GDM1 (cell line): ENCODE results near the gene SDK2.

Experiments used
- DNase-seq: peaks from one replicate; lab custom pipeline; 2025; lab: John Stamatoyannopoulos, UW

Gene SDK2

DNA sequence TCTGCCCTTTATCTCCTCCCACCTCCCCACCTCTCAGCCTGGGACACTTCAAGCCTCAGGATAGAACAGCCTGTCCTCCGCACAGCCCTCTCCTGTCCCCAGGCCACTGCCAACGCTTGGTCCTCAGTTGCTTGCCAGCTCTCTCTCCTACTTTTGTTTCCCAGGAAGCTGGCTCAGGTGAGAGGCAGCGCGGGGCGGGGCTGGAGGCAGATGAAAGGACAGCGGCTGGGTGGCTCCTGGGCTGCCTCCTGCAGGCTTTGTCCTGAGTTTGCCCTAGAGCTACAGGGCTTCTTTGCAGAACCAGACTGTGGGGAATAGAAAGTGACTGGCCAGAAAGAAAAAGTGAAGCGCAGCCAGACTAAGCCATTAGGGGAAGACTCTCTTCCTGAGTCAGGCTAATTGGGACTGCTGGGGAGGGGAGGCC, 284.2 kb downstream of the SDK2 start:
- no peak for DNase-seq

DNA sequence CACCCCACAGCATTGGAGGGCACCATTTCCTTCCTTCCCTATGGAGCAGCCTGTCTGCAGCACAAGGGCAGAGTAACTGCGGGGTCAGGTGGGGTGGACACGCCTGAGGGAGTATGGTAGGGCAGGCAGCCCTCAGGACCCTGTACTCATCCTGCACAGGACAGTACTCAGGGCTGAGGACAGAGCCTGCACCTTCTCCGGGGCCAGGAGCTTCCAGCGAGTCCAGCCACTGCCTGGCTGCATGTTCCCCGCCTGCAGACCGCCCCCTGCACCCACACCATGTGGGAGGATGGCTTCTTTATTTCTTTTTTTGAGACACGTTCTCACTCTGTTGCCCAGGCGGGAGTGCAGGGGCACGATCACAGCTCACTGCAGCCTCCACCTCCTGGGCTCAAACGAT, 284.9 kb downstream of the SDK2 start:
- DNase-seq = no peak

DNA sequence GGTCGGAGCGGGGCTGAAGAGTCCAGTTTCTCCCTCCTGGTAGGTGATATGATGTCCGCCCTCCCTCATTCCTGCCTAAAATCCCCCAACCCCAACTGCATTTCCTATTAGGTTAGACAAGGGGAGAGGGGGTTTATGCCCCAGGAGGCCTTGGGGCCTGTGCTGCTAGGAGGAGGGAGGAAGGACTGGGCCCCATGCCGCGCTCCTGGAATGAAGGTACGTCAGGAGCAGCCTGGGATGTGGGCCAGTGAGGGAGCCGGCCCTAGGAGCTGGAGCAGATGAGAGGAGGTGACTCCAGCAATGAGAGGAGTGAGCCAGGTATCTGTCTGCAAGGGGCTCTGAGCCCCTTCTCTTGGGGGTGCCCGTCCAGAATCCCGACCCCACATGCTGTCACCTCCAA, 285.6 kb downstream of the SDK2 start:
- no peak for DNase-seq

DNA sequence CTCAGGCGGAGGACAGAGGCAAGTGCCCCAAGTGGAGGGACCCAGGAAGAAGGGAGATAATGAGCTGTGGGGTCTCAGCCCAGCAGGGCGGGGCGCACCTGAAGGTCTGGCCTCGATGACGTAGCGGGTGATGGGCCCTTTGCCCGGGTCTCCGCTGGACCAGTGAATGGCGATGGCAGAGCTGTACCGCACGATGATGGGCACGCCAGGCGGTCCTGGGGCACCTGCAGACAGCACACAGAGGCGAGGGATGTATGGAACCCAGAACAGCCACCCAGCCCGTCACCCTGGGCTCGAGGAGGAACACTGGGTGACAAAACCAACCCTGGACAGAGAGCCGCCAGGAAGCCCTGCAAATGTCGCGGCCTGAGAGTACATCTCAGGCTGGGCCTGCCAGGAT, 286.3 kb downstream of the SDK2 start:
- no peak for DNase-seq

DNA sequence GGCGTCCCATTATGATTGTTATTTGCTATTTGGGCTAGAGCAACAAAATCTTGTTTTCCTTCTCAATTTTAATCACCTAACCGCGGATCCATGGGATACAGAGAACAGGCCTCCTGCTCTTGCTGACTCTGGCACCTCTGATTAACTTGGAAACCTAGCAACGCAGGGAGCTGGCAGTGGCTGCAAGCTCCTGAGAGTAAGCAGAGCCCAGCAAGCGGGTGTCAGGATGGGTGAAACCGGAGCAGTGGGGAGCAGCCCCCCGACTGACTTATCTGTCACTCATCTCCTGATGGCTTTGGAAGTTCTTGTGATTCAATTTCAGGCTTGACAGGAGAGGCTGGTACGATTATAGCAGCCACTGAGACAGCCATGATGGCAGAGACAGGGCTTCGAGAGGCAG, 286.9 kb downstream of the SDK2 start:
- DNase-seq = no peak

DNA sequence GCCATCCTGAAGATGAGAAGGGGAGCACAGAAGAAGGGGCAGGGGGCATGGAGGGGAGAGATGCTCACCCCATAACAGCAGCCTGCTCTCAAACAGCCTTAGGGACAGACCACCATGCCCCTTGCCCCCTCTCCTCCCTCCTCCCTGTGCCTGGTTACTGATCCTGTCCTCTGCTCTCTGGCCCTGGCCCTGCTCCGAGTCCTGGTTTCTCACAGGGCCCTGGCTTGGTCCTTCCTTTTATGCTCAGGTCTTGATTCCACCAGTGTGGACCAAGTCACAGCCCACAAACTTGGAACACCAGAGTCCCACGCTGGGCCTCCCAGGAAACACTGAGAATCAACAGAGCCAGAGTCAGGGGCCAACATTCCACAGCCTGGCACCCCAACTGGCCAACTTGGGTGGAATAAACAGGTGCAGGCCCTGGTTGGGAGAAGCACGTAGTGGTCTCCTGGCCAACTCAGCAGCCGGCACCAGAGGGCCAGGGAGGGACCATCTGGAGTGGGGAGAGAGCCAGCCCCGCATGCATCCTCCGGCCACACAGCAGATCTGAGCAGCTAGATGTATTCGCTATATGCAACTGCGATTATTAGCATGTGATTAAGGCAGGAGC, 287.6 kb downstream of the SDK2 start:
- DNase-seq = no peak

DNA sequence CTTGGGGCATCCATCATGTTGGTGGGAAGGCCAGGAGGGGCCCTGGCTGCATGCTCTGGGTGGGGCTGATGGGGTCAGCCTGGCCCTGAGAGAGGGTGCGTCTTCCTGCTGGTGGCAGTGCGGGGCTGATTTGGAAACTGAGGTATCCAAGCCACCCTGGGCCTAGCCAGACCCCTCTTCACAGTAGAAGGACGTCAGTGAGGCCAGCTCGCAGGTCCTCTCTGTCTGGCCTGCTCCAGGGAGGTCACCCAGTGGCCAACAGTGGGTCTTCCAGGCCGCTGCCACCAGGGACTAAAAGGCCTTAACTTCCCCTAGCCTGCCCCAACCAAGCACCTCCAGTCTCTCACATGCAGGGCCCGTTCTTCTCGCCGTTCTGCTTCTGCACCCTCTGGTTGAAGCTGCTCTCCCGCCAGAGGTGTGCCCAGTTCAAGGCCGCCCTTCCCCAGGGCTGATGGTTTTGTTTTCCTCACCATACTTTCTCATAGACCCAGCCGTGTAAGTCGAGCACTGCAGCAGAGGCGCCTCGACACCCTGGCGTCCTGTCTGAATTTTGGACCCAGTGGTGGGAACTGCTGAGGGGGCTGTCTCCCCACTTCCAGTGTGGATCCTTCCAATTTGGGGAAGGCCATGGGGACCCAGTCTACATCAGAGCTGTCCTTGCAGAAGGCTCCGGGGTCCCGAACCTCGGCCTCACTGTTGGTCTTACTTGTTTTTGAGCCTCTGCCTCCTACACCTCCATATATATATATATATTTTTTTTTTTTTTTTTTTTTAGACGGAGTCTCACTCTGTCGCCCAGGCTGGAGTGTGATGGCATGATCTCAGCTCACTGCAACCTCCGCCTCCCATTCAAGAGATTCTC, 289.6 kb downstream of the SDK2 start:
- no peak for DNase-seq

DNA sequence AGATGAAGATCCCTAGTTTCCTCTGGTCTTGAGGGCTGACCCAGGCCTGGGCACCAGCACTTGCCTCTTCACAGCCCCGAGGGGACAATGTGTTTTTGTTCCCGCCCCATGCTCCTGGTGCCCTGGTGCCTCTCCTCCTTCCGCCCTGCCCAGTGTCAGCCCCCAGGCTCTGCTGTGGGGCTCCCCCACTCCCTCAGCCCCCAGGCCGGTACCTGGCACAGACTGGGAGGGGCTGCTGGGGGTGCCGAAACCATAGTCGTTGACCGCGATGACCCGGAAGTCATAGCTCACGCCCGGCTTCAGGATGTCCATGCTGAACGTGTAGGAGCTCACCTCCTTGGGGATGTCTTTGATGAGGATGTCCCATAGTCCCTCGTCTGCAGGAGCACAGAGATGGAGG, 292.0 kb downstream of the SDK2 start:
- no peak for DNase-seq

DNA sequence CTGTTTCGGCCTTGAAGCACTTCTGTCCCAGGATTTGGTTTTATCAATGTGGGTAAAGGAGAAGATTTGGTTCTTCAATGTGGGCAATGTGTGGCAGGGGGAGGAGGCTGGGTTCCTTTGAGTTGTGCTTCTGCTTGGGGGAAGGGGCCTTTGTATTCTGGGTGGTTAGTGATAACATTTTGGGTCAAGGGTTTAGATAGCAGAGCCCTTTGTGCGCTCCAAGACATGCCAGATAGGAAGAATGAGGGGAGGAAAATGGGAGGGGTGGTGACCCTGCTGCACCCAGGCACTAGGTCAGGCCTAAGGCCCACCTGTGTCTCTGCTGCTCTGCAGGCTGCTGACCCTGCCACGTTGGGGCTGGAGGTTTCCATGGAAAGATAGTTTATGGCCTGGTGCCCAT, 292.5 kb downstream of the SDK2 start:
- DNase-seq = no peak

DNA sequence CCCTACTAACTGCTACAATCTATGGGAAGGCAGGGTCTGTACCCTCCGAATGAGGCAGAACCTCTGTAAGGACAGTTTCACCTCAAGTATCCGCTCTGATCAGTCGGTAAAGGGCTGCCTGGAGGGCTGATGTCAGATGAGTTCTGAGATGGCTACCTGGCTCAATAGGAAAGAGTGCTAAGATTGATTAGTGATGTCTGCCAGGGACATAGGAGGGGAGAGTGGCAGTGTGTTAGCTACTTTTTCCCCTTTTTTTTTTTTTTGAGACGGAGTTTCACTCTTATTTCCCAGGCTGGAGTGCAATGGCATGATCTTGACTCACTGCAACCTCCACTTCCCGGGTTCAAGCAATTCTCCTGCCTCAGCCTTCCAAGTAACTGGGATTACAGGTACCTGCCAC, 293.4 kb downstream of the SDK2 start:
- no peak for DNase-seq

DNA sequence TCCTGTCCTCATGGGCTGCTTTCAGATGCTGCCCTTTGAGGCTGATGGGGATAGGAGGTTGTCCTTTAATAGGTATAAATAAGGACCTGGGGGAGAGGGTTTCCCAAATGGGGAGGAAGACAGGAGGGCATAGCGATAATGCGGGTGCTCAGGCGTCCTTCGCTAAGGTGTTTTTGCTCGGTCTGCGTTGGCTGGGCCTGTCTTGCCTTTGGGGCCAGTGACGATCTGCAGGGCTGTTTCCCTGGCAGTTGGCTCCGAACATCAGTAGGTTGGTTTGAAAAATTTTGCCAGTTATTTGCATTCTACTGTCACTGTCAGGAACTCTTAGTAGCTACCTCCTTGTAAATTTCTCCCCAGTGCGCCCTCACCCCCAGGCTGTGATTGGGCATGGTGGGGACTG, 294.6 kb downstream of the SDK2 start:
- DNase-seq = no peak

DNA sequence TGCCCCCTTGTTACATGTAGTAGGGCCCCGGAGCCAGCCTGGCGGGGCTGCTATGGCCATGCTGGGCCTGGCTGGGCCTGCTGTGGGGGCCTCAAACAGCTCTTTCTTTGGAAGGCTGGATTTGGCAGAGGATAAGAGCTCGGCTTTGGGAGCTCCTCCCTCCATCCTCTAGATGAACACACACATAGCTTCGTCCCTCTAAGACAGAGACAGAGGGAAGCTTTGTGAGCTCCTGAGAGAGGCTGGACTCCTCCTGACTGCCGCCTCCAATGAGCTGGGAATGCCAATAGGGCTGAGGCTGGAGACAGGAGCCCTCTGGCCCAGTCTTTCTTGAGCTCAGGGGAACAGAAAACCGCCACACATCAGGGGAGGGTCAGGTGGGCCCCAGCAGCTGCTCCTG, 295.1 kb downstream of the SDK2 start:
- DNase-seq = no peak

DNA sequence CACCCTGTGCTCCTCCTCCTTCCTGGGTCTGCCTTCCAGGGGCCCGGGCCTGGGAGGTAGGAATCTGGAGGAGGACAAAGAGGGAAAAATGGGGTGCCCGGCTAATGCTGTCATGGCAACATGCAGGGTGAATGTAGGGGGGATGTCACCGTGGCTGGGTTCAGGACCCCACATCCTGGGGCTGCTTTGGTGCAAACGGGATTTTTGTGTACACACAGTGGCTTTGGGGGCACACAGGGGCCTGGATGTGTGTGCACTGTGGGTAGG, 295.5 kb downstream of the SDK2 start:
- DNase-seq = no peak

DNA sequence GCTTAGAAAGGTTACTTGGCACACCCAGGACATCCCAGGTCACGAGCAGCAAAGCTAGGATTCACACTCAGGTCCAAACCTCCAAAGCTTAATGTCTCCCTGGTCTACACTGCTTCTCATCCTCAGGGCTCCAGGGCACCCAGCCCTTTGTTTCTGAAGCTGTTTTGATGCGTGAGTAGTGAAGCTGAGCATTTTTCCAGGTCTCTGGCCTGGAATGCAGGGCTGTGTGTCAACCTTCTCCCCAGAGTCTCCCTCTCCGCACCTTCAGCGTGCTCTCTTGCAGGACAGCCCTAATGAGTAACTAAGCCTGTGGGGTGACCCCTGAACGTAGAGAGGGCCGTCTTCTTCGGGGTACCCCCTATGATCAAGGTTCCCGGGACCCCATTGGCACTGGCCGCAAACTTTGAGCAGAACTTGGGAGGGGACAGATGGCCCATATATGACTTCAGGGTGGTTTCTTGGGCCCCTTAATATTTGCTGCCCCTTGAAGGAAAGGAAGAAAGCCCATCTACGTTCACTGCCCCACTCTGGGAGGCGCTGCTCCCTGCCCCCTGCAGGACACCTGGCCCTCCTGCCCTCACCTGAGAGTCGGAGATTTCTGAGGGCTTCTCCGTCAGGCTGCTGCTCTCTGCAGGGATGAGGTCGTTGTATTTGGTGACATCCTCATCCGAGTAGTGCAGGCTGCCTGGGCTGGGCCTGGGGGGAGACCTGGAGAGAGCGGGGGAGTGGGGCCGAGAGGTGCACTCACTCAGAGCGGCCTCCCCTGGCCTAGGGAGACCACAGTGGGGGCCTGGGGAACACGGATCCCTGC, 296.0 kb downstream of the SDK2 start:
- no peak for DNase-seq

DNA sequence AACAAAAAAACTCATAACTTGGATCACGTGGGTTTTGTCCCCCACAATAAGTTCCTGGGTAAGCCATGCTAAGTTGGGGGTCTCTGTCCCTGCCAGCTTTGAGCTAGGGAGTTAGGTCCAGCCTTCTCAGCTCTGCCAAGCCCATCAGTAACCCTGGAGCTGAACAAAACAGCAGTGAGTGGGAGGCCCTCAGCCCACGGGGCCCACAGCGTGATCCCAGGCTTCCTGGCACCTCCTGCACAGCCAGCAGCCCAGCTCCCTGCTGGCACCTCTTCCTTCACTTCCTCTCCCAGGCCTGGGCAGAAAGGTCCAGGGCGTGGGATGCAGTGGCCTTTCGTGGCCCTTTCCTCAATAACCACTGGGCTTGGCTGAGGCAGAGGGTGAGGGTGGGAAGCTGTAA, 296.9 kb downstream of the SDK2 start:
- no peak for DNase-seq

DNA sequence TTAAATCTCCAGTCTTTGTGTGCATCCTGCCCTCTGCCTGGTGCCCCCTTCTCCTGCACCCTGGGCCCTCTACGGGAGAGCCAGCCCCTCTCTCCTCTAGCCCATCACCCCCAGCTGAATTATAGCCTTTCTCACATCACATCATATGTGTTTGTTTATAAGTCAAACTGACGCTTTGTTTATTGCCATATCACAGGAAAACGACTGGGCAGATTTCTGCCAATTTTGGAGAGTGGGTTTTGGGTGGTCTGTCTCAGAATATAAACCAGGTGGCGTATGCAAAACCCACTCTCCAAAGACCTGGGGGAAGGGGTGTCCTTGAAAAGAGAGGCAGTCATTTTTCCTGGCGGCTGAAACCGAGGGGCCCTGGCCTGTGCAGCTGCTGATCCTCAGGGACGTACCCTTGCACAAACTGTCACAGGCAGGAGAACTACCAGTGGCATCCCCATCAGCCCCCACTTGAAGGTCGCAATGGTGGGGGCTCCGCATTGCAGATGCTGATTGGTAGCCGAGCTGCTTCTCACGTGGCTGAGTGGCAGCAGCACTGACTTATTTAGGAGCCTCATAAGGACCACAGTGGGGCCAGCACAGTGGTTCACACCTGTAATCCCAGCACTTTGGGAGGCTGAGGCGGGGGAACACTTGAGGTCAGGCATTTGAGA, 297.6 kb downstream of the SDK2 start:
- no peak for DNase-seq

DNA sequence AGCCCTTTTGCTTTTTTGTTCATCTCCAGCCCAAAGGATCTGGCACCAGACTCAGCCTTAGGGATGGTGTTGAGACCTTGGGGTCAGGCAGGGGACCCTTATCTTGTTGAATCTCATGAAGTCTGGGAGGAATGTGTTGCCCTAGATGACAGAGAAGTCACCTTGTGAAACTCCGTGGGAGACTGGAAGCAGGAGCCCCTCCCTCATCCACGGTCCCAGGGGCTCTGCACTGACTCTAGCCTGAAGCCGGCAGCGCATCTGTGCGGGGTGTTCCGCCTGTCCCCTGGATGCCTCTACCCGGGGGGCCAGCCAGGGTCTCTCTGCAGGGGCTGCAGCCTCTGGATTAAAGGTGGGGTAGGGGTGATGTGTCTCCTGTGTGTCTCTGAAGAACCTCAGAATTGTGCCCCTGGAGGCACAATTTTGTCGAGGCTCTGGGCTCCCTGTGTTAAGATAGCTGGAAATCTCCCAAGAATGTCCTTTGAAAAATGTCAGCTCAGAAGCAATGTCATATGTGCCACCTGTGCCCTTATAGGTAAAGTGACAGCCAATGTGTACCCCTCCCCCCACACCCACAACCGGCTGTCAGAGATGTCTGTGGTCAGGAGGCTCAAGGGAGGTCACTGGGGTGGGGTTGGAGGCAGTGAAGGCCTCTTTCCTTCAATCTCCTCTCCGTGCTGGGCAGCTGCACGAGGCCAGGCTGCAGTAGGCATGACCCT, 300.3 kb downstream of the SDK2 start:
- DNase-seq = no peak

DNA sequence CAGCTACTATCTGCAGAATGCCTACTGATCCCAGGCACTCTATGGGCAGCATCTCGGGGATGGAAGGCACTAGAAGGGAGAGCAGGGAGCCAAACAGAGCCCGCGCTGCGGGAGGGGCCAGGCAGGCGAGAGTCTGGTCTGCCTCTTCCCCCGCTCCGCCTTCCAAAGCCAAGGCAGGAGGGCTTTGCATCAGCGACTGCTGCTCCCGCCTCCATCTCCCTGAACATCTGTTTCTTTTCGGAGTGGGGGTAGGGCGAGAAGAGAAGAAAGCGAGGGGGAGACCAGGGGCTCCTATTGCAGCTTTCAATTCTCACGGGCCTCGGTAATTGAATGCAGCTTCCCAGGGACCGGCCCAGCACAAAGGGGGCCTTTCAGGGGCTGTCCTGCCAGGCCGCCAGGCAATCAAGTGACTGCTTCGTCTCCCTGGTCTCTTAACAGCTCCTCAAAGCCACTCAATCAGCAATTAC, 301.0 kb downstream of the SDK2 start:
- DNase-seq = no peak

DNA sequence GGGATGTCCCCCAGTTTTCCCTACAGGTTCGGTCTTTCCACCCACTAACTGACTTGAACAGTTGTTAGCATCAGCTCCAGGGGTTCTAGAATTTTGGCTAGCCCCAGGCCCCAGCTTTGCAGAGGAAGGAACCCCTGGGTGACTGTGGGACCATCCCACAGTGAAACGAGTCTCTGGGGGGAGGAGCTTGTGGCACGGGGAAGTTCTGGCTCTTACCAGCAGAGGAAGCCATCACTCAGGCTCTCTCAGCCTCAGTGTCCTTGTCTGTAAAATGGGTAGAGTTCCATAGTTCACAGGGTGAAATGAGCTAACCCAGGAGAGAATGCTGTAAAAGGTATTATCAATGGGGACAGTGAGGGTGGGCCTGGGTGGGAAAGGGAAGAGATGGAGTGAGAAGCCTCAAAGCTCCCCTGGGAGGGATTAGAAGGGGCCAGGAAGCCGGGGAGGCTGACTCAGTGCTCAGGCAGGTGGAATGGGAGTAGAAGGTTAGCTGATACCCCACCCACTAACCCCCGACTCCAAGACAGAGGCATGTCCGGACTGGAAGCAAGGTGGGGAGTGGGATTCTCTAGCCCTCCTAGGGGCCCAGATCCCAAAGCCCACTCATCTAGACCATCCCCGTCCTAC, 301.6 kb downstream of the SDK2 start:
- no peak for DNase-seq

DNA sequence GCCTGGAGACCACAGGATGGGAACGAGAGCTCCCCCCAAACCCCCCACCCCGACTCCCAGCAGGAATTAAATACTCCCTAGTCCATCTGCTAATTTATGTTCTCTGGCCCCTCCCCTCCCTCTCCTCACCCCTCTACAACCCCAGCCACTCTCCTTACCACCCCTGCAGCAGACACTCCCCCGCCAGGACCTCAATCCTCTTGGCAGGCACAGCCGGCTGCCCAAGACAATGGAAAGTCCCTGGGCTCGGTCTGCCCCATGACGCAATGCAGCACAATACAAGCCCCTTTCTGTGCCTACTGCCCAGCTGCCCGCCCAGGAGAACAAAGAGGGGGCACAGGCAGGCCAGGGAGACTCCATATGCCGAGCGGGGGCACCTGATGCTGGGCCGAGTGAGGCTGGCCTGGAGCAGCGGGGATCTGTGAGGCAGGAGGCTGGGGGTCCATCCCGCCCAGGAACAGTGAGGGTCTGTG, 302.2 kb downstream of the SDK2 start:
- DNase-seq = no peak

DNA sequence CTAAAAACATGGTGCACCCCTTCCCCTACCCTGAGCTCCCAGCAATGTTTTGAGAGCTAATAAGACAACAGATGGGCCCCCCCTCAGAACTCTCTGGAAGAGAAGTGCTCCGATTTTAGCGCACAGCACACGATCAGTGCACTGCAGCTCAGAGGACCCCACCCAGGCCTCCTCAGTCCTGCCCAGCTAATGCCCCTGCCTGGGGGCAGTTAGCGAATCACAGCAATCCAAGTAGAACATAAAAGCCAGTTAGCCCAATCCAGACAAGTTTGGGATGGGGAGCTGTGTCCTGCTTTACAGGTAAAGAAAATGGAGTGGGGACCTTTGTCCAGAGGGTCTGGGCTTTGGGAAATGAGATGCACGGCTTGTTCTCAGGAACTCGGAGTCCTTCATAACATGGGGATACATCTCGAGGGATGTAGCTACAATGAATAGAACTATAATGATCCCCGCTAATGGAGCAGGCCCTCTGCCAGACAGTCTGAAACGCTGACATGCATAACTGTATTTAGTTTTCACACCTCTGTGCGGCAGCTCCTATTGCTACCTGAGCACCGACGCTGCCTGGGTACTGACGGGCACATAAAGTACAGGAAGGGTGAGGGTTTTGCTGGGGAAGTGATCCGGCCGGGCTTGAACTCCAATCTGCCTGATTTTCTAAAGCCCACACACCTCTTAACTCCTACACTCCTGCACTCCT, 302.7 kb downstream of the SDK2 start:
- no peak for DNase-seq
